HG03457 (cell line): Measurements from ENCODE around the gene TKT.
"Not testable (repeated sequence)": the region's sequence is repeated elsewhere in the genome, so short reads cannot be mapped to it uniquely, and the experiment has no call there.

Experiments
- ATAC-seq: cut with Tn5 transposase; IDR thresholded peaks from one replicate; pipeline ENCODE4 v1.9.1; 2021; ENCODE audit warnings: moderate number of reproducible peaks; ENCODE audit not compliant: unreplicated experiment

The TKT gene, protein sequence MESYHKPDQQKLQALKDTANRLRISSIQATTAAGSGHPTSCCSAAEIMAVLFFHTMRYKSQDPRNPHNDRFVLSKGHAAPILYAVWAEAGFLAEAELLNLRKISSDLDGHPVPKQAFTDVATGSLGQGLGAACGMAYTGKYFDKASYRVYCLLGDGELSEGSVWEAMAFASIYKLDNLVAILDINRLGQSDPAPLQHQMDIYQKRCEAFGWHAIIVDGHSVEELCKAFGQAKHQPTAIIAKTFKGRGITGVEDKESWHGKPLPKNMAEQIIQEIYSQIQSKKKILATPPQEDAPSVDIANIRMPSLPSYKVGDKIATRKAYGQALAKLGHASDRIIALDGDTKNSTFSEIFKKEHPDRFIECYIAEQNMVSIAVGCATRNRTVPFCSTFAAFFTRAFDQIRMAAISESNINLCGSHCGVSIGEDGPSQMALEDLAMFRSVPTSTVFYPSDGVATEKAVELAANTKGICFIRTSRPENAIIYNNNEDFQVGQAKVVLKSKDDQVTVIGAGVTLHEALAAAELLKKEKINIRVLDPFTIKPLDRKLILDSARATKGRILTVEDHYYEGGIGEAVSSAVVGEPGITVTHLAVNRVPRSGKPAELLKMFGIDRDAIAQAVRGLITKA

DNA sequence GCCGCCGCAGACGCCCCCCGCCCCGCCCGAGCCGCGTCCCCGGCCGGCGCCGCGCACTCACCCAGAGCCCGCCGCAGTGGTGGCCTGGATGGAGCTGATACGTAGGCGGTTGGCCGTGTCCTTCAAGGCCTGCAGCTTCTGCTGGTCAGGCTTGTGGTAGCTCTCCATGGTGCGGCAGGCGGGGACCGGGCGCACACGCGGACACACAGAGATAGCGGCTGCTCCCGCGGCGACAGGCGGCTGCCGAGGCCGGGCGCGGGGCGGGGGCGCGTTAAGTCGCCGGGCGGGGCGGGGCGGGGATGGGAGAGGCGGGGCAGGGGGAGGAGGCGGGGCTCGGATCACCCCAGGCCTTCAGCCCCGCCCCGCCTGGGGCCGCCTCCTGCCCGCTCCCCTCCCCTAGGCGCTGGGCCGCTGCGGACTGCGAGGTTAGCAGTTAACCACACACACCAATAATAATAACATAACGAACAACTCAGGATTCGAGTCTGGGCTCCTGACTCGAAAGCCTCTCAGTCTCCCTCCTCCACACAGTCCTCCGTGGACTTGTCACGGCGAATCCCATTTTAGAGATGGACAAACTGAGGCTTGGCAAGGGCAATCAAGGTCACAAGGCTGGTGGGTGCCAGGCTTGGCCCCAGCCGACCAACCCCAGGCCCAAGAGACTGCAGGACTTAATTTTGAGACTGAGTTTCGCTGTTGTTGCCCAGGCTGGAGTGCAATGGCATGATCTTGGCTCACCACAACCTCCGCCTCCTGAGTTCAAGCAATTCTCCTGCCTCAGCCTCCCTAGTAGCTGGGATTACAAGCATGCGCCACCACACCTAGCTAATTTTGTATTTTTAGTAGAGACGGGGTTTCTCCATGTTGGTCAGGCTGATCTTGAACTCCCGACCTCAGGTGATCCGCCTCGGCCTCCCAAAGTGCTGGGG is at the start of gene TKT:
TKT (minus strand) TSS at position 248 of the 929 bp plus-strand sequence; CDS start at position 168, 80 bp downstream.
- peak; percentile 50 for ATAC-seq

DNA sequence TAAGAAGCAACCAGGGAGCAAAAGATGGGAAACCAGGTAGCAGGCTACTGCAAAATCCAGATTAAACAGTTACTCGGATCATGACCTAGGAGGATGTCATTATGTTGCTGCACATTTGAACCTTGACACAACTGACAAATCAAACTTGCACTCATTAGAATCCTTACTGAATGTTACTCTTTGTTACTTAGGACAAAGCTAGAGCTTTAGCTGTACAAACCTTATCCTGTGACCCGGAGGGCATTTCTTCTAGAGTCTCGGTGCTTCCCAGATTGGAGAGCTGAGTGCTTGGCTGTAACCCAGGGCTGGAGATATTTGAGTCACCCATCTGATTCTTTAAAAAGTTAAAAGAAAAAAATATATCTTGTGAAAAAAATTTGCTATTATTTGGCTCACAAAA is 48.1 kb upstream of the TKT start:
- ATAC-seq: no peak

DNA sequence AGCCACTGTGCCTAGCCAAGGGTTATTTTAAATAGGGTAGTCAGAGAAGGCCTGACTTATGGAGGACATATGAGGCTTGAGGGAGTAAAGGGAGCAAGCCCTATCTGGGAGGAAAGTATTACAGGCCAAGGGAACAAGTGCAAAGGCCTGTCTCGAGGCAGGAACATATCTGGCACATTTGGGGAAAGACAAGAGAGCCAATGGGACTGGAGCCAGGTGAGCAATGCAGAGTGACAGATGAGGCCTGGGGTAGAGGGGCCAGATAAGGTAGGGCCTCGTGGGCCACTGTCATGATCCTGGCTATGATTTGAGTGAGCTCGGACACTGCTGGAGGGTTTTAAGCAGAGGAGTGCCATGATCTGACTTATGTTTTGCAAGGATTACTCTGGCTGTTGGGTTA is 47.7 kb upstream of the TKT start:
- ATAC-seq: no peak

DNA sequence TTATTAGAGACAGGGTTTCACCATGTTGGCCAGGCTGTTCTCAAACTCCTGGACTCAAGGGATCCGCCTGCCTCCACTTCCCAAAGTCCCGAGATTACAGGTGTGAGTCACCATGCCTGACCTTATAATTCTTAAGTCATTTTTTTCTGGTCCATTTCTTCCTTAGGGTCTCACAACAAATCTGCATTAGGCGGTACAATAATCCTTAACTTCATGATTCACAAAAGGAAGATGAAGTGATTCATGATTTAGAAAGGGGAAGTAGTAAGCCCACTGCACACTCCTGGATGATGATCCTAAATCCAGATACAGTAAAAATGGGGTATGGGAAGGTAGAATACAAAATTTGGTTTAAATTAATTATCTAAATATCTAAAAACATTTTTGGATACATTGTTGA is 45.0 kb upstream of the TKT start:
- ATAC-seq: no peak

DNA sequence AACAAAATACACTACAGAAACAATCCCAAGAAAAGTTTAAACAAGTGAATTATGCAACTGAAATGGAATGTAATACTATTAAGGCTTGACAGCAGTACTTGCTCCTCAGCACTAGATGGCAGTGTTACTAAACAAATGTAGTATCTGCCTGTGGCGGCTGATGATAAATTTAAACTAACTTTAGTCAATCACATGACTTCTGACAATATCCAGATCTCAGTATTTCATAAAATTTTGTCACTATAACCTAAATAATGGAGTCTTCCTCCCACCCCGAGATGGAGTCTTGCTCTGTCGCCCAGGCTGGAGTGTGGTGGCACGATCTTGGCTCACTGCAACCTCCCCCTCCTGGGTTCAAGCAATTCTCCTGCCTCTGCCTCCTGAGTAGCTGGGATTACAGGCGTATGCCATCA is 43.8 kb upstream of the TKT start:
- not testable (repeated sequence) for ATAC-seq

DNA sequence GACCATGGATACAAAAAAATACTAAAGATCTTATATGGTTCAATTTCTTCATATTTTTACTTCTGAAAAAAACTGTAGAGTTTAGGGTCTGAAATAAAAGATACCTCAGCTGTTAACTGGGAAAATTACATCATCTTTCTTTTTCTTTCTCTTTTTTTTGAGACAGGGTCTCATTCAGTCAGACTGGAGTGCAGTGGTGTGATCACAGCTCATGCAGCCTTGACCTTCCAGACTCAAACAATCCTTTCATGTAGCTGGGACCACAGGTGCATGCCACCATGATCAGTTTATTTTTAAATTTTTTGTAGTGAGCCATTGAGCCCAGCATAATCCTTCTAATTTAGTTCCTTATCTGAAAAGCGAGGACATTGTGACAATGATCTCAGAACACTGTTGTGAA is 39.6 kb upstream of the TKT start:
- ATAC-seq: no peak

DNA sequence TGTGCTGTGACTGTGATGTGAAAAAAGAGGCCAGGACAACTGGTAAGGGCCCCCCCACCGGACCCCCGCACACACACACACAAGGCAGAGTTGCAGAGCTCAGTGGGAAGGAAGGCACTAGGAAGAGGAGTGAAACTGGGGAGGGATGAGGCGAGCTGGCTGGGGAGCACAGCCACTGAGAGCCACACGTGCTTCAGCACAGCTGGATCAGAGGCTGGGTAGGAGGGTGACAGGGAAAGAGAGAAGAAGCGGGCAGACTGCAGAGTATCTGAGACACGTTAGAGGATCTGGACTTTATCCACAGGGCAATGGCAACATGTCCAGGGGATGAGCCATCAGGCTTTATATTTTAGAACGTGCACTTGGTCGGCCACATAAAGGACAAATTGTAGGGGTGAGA is 38.0 kb upstream of the TKT start:
- no peak for ATAC-seq

DNA sequence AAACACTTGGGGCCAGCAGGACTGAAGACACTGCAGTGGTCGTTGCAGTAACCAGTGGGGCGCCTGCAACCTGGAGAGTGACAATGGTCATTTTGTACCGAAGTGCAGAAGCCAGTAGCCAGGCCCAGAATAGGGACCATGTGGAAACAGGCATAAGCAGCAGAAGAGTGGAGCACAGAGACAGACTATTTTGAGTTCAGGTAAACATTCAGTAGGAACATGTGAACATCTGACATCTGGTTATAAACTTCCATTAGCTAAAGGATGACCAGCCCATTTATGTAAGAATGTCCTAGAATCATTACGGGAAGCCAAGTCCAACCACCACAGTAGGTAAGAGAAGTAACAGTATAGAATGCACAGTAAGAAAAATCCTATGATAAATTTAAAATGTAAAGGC is 32.4 kb upstream of the TKT start:
- ATAC-seq: no peak

DNA sequence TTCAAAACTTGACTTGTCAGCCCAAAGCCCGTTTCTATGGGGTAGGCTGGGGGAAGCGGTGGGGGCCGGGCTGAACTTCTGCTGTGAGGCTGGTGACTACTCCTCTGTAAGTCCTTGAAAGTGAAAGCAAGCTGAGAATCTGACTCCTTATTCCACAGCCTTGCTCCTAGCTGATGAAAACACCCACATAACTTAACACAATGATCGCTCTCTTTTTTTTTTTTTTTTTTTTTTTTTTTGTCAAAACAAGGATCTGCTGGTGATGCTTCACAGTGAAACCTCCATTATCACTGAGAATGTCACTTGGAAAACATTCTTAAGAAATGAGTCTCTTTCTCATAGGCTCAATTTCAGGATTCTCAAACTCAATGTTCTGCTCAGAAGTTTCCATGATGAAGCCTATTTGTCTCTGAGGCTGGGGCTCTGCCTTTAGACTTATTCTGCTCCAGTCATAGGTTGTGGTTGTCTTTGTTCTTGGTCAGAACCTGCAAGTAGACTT is 31.4 kb upstream of the TKT start:
- no peak for ATAC-seq

DNA sequence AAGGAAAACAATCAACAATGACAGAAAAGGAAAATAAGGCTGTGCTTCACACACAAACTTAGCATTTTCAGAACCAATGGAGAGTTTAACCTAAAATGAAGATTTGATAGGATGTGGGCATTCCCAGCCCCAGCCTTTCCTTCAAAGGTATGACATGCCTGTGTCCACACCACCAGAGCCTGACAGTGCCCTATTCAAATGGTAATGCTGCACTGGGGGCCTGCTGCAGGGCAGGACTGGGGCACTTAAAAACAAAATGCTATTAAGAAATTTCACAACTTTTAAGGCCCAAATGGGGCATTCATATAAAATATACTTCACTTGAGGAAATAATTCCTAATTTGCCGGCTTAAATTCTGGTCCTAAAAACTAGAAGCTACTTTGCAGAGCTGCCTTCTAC is 30.9 kb upstream of the TKT start:
- no peak for ATAC-seq

DNA sequence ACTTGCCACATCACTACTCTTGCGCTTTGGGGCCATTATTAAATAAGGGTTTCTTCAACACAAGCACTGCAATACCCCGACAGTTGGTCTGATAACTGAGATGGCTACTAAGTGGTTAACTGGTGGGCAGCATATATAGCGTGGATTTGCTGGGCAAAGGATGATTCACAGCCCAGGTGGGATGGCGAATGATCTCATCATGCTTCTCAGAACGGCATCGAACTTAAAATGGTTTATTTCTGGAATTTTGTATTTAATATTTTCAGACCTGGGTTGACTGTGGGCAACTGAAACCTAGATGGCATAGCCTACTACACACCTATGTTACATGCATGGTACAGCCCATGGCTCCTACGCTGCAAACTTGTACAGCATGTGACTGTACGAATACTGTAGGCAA is 26.8 kb upstream of the TKT start:
- no peak for ATAC-seq

DNA sequence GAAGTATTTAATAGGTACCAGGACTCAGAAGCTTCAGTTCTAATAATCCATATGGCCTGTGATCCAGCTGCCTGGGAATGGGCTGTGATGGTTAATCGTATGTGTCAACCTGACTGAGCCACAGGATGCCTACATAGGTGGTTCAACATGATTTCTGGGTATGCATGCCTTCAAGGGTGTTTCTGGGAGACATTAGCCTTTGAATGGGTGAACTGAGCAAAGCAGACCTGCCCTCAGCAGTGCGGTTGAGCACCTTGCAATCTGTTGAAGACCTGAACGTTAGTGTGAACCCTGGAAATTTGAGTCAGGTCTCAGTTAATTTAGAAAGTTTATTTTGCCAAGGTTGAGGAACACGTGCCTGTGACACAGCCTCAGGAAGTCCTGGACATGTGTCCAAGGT is 22.8 kb upstream of the TKT start:
- no peak for ATAC-seq

DNA sequence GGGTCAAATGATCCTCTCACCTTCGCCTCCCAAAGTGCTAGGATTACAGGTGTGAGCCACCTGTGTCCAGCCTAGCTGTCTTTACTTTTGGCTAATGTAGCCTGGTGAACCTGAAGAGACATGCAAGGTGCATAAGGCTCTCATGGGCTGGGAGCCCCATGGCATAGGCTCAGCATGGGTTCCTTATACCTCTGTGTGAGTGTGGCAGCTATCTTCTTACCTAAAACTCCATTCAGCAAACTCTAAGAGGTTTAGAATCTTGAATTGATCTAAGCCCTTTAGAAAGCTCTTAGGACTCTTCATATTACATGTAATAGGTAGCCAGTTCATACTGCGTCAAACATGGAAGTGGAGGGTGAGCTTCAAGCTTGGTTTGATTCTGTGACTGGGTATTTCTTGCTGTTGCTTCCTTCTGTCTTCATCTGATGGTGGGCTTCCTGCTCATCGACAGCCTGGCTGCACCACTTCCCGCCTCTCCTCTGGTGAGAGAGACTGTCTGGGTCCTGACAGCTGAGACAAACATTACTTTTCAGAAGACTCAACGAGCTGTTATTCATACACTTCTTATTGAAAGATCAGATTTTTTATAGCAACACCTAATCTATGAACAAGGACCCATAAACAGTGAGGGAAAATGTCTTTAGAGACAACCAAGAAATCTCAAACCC is 19.2 kb upstream of the TKT start:
- no peak for ATAC-seq

DNA sequence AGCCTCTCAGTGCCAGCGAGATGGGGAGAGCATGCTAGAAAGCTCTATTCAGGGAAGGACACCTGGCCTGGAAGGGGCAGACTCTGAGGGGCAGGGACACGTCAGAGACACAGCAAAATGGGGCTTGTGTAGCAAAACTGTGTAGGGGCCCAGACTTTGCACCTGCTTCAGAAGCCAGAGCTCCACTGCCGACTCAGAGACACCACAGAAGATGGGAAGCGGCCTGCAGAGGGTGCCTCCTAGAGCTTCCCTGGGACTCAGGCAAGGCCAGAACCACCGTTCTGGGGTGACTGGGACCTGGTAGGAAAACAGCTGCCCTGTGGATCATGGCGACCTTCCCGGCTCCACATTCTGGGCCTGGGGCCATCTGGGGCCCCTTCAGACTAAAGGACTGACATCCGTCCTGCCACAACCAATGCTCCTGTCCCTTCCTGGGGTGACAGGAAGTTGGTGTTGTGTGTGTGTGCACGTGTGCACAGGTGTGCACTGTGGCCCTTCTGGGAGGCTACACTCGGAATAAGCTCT is 17.4 kb upstream of the TKT start:
- no peak for ATAC-seq

DNA sequence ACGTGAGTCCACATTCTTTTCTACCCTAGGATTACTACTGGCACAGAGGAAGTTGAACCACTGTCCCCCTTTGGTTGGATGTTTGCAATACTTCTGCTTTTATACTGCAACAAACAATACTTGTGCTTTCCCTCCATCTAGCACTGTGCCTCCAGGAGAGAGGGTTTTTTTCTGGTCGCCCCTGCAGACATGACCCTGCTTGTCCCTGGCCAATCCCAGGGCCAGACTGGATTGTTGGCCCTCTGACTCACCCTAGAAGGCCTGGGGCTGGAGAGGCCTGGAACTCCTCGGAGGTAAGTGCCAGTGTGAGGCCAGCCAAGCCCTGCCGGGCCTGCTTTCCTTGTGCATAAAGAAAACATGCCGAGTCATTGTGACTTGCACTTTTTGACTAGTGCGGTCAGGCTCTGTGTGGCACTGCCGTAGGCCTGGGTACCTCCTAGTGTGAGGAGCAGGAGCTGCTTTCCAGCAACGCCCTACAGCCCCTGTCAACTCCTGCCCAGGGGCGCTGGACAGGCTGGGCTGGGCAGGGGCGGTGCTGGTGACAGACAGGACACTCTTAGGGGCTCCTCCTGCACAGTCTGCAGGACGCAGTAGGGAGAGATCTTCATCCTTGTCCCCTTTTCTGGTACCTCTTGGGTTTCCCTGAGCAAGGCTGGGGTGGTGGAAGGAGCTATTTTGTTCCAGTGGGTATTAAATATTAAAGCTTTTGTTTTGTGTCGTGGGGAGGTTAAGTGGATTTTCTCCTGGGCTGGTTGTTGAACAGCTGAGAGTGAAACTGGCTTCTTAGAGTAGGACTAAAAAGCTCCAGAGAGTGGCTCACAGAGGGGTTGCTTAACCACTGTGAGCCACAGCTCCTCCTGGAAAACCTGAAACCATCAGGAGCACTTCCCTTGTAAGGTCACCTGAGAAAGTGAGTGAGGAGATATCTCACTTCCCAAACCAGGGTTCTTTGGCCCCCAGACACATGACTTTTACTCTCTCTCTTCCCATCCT is 14.4 kb upstream of the TKT start:
- peak; percentile 58 for ATAC-seq

DNA sequence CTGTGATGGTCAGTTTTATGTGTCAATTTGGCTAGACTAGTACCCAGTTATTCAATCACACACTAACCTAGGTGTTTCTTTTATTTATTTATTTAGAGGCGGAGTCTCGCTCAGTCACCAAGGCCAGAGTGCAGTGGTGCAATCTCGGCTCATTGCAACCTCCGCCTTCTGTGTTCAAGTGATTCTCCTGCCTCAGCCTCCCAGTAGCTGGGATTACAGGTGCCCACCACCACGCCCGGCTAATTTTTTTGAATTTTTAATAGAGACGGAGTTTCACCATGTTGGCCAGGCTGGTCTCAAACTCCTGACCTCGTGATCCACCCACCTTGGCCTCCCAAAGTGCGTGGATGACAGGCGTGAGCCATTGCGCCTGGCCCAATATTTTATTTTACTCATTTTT is 13.4 kb upstream of the TKT start:
- not testable (repeated sequence) for ATAC-seq

DNA sequence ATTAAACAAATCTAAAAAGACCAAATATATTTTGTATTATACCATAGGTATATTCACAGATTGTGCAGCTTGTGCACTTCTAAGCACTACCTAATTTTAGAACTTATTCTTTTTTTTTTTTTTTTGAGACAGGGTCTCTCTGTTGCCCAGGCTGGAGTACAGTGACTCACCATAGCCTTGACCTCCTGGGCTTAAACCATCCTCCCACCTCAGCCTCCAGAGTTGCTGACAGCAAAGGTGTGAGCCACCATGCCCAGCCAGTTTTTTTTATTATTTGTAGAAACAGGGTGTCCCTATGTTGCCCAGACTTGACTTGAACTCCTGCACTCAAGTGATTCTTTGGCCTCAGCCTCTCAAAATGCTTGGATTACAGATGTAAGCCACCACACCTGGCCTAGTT is 11.9 kb upstream of the TKT start:
- no peak for ATAC-seq

DNA sequence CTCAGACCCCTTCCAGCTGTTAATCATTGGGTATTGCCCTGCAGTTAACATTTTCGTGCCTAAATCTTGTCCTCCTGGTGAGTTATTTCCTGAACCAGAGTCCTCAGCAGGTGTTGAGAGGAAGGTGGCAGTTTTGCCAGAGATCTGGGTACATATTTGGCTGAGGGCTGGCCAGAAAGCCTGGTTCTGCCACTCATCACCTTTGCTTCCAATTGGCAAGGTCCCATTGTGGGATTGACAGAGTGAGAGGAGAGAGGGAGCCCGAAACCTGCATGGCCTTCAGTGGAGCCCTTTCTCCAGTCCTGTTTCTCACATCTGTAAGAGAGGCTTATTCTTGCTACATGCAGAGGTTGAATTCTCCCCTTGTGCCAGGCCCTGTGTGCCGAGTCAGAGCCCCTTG is 8.9 kb upstream of the TKT start:
- ATAC-seq: no peak

DNA sequence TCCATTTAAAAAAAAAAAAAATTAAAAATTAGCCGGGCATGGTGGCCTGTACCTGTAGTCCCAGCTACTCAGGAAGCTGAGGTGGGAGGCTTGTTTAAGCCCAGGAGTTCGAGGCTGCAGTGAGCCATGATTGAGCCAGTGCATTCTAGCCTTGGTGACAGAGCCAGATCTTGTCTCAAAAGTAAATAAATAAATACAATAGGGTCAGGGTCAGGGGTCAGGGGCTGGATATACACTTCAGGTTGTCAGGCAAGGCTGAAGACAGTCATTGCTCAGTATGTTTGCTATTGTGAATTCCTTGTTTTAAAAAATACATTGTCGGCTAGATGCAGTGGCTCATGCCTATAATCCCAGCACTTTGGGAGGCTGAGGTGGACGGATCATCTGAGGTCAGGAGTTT is 8.1 kb upstream of the TKT start:
- ATAC-seq: no peak
